A549 treated with Hydrocortisone at 1 μM for 4 hours (cell line): Measurements from ENCODE around the gene PRR36. TPM values are rescaled to one million over a fixed set of nuclear protein-coding genes. Genes with fewer than 3 reads are reported as not detected.

Experiments used
- total RNA-seq: library from RNA; stranded (reverse); fragments of 200-300 nt; extraction: Qiagen RNA extraction; gene quantifications from 5 replicates; pipeline ENCODE4 v1.2.3, GENCODE V29; 2022

Gene PRR36
- 0.21 to 0.67 TPM (median 0.41 TPM) in 5 replicates for total RNA-seq

DNA sequence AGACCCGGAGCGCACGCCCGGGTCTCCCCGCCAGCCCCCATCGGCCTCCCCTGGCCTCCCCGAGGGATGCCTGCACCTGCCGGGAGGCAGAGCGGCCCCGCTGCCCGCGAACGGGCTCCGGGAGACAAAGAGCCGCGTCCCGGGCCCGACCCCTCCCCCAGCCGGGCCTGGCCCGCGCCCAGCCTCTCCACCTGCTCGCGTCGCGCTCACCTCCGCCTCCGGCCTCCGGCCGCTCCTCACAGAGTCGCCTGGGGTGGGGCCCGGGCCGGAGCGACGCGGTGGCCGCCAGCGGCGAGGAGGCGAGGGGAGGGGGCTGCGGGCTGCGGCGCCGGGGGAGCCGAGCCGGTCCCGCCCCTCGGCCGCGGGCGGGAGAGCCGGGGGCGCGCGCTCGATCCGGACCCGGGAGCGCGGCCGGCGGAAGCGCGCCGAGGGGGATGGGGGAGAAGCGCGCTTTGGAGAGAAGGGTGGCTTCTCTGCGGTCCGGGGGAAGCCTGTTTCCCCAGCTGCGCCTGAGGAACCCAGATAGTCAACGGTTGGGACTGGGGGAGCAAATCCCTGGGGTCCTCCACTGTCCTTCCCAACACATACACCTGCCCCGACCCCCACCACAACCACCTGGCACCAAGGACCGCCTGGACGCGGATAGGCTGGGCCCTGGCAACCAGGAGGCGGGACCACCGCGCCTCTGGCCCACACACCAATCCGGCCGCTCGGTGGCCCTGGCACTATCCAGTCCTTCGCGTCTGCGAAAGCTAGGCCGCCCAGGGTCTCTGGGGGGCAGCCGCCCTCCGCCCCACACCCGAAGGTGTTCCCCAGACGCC is at the start of gene PRR36:
Gene PRR36, minus strand, starts transcription at position 315 of the 821 bp plus-strand sequence. CDS start 701 bp downstream, outside the sequence.

DNA sequence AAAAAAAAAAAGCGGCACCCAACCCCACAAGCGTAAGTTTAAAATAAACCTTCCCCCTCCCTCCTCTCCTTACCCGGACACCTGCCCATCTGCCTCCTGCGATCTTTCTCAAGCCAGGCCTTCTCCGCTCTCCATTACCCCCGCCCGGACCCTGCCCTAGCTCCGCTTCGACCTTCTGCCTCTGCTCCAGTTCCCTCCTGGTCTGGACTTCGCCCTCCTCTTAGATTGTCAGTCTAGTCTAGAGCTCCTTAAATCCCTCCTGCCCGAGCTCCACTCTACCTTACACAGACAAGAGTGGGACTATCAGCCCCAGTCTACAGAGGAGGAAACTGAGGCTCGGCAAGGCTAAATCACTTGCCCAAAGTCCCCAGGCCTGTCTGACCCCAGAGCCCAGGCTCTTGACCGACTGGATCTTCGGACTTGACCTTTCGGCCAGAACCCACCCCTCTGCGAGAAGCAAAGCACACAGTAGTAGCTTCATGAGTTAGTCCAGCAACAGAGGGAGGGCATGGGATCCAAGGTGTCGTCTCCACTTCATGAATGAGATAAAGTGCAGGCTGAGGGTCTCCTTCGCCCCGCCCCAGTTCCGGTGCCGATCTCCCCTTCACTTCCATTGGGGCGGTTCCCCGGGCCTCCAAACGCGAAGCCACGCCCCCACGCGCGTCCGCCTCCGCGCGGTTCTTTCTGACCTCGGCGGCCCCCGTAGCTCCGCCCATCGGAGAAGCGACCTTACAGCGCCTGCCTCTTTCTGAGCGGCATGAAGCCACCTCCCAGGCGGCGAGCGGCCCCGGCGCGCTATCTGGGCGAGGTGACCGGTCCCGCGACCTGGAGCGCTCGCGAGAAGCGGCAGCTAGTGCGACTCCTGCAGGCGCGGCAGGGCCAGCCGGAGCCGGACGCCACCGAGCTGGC is 45.7 kb upstream of the PRR36 start, which contains the start of gene SNAPC2:
Gene SNAPC2, plus strand, starts transcription at position 729 of the 909 bp plus-strand sequence. Its CDS starts 29 bp downstream, at position 758.

DNA sequence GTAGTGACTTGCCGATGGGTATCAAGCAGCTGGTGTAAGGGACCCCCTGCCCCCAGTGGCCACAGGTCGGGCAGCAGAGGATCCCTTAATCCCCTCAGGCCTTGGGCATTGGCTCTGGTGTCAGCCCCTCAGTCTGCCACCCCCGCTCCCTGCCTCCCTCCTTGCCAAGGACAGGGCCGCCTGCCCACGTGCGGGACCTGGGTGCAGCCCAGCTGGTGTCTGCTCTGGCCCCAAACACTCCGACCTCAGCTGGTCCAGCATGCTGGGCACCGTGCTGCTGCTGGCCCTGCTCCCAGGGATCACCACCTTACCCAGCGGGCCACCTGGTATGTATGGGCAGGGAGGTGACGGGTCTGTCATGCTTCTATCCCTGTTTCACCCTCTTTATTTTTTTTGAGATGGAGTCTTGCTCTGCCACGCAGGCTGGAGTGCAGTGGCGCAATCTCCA is 40.4 kb upstream of the PRR36 start, which contains the start of gene TGFBR3L:
Gene TGFBR3L, plus strand, starts transcription at position 233 of the 448 bp plus-strand sequence.

DNA sequence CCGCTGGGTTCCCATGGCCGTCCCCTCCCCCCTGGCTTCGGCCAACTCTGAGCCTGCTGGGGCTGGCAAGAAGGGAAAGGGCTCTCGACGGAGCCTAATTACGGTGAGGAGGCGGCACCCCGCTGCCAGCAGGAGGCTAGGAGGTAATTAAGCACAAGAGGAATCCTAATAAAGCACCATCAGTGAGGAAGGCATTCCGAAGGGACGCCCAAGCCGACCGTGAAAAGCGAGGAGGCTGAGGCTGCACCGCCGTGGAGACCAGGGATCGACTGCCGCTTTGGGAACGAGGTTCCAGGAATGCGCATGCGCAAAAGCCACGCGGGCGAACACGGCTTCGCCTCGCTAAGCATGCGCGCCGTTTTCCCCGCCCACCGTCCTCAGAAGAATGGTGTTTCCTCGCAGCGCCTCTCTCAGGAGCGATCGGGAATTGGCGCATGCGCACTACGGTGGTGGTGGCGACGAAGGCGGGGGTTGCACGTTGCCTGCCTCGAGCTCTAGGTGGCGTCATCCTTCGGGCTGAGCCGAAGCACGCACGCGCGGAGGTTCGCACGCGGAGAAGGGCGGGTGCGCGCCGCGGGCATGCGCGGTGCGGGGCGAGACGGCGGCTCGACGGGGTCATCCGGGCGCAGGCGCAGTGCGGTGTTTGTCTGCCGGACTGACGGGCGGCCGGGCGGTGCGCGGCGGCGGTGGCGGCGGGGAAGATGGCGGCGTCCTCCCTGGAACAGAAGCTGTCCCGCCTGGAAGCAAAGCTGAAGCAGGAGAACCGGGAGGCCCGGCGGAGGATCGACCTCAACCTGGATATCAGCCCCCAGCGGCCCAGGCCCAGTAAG is 29.3 kb upstream of the PRR36 start, which contains the start of gene MAP2K7:
Gene MAP2K7, plus strand, starts transcription at position 634 of the 830 bp plus-strand sequence. Its CDS starts 68 bp downstream, at position 702.

DNA sequence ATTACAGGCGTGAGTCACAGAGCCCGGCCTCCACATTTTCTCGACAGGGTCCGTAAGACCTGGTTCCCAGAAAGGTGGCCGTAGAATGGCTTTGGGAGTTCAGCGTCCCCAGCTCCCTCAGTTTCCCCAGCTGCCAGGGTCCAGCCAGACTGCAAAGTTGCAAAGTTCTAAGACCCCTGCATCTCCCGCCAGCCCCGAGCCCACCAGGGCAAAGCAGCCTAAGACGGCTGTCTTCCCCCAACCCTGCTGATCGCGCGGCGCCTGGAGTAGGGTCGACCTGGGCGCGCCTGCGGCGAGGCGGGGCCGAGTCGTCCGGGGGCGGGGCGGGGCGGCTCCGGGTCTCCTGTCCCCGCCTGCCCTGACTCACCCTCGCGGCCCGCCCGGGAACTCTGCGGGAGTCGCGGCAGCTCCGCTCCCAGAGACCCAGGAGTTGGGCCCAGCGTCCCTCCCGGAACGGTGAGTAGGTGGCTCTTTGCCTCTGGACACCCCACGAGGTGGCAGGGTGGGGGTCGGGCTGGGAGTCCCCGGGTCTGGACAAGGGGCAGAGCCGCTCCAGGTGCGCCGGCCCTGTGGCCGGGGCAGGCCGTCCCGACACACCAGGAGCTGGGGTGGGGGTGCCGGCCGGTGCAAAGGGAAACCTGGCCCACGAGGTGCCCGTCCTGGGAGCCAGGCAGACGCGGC is 14.1 kb upstream of the PRR36 start, which contains the start of gene LRRC8E:
Gene LRRC8E, plus strand, starts transcription at position 366 of the 681 bp plus-strand sequence. CDS start 7,094 bp downstream, outside the sequence.

DNA sequence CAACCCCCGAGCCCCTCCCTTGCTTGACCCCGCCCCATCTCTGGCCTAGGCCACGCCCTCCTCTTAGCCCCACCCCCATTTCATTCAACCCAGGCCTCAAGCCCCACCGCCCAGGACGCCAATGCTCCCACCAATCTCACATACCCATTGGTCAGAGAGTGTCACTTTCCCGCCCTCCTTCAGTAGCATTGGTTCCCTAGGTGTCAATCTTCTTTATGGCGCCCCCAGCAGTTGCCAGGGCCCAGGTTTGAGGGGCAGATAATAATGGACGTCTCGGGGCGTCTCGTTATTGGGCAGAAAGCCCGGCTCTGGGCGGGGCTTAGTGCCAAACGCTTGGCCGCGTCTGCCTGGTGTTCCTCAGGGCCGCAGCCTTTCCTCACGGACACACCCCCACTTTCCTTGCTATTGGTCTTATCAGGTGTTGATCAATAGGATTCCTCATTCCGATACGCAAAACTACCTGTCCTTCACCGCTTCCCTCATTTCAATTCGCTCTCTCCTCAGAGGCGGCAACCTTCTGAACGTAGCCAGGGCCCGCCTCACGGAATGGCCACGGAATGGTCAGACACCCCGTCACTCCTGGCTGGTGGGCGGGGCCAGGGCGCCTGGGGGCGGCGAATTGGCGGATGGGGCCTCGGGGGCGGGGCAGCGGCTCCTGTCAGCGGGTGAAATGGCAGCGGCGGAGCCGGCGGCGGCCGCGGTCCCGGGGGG is 44.5 kb downstream of the PRR36 start, which contains the start of gene EVI5L:
Gene EVI5L, plus strand, starts transcription at position 658 of the 711 bp plus-strand sequence. CDS start 16,325 bp downstream, outside the sequence.

Other genes starting within 250 kb of the PRR36 start
- gene XAB2, start 244.8 kb downstream of the PRR36 start, total RNA-seq = 23.3 to 26.8 TPM (median 25.1 TPM) in 5 replicates
- gene PET100, start 244.6 kb downstream of the PRR36 start, total RNA-seq = 50.7 to 61.5 TPM (median 55.6 TPM) in 5 replicates
- gene PCP2, start 240.7 kb downstream of the PRR36 start, total RNA-seq = 0.26 TPM in 1 of 5 replicates, not detected in the others
- 35.0 to 43.8 TPM (median 39.3 TPM) in 5 replicates for gene STXBP2, start 237.3 kb downstream of the PRR36 start, total RNA-seq
- not detected in 5 replicates for gene RETN, start 205.3 kb downstream of the PRR36 start, total RNA-seq
- gene MCEMP1, start 197.3 kb downstream of the PRR36 start, total RNA-seq = not detected in 5 replicates
- gene TRAPPC5, start 193.6 kb downstream of the PRR36 start, total RNA-seq = 38.8 to 107 TPM (median 101 TPM) in 5 replicates
- not detected in 5 replicates for gene FCER2, start 172.3 kb downstream of the PRR36 start, total RNA-seq
- not detected in 5 replicates for gene CLEC4G, start 142.3 kb downstream of the PRR36 start, total RNA-seq
- not detected in 5 replicates for gene CD209, start 126.9 kb downstream of the PRR36 start, total RNA-seq
- not detected in 5 replicates for gene CLEC4M, start 111.1 kb downstream of the PRR36 start, total RNA-seq
- gene EVI5L, start 44.2 kb downstream of the PRR36 start, total RNA-seq = 1.3 to 2.1 TPM (median 1.8 TPM) in 5 replicates
- 4.9 to 6.7 TPM (median 6.0 TPM) in 5 replicates for gene LRRC8E, start 14.1 kb upstream of the PRR36 start, total RNA-seq
- 13.3 to 15.8 TPM (median 14.8 TPM) in 5 replicates for gene MAP2K7, start 29.5 kb upstream of the PRR36 start, total RNA-seq
- gene TGFBR3L, start 40.4 kb upstream of the PRR36 start, total RNA-seq = 1.0 to 2.4 TPM (median 1.6 TPM) in 5 replicates
- 19.8 to 29.6 TPM (median 29.0 TPM) in 5 replicates for gene SNAPC2, start 45.9 kb upstream of the PRR36 start, total RNA-seq
- gene CTXN1, start 51.7 kb upstream of the PRR36 start, total RNA-seq = 7.7 to 21.3 TPM (median 20.5 TPM) in 5 replicates
- gene TIMM44, start 69.3 kb upstream of the PRR36 start, total RNA-seq = 24.2 to 28.9 TPM (median 25.6 TPM) in 5 replicates
- gene ELAVL1, start 131.3 kb upstream of the PRR36 start, total RNA-seq = 60.9 to 81.8 TPM (median 64.9 TPM) in 5 replicates
- not detected in 5 replicates for gene CCL25, start 178.4 kb upstream of the PRR36 start, total RNA-seq